PC-3 (cell line): ENCODE results near the gene CNTD1.

ENCODE experiments used
- EZH2 ChIP-seq: fragments of 300-600 bp; sonication (generic); IDR thresholded peaks from one replicate; pipeline ENCODE4 v1.6.1; 2017; ENCODE audit warnings: antibody characterized with exemption, mild to moderate bottlenecking, low read length; ENCODE audit not compliant: unreplicated experiment
- EZH2phosphoT487 ChIP-seq: fragments of 300-600 bp; sonication (generic); IDR thresholded peaks from 2 replicates; pipeline ENCODE4 v1.6.1; 2018; ENCODE audit warnings: mild to moderate bottlenecking, antibody characterized with exemption, low read length, borderline replicate concordance
- TF ChIP-seq, protein P1 (sequence below): fragments of 300-600 bp; sonication (generic); conservative IDR thresholded peaks from 2 replicates; pipeline ENCODE4 v1.5.1; 2017; ENCODE audit warnings: antibody characterized with exemption, low read depth, mild to moderate bottlenecking, low read length

GRCh38 chr17:42857389-42857788 lies 58.7 kb downstream of the CNTD1 start:
- no peak for TF ChIP-seq EZH2
- TF ChIP-seq, protein P1, sequence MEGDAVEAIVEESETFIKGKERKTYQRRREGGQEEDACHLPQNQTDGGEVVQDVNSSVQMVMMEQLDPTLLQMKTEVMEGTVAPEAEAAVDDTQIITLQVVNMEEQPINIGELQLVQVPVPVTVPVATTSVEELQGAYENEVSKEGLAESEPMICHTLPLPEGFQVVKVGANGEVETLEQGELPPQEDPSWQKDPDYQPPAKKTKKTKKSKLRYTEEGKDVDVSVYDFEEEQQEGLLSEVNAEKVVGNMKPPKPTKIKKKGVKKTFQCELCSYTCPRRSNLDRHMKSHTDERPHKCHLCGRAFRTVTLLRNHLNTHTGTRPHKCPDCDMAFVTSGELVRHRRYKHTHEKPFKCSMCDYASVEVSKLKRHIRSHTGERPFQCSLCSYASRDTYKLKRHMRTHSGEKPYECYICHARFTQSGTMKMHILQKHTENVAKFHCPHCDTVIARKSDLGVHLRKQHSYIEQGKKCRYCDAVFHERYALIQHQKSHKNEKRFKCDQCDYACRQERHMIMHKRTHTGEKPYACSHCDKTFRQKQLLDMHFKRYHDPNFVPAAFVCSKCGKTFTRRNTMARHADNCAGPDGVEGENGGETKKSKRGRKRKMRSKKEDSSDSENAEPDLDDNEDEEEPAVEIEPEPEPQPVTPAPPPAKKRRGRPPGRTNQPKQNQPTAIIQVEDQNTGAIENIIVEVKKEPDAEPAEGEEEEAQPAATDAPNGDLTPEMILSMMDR = no peak
- no peak for TF ChIP-seq EZH2phosphoT487
